ENCODE data around the gene NPEPPS.

NPEPPS gene

DNA sequence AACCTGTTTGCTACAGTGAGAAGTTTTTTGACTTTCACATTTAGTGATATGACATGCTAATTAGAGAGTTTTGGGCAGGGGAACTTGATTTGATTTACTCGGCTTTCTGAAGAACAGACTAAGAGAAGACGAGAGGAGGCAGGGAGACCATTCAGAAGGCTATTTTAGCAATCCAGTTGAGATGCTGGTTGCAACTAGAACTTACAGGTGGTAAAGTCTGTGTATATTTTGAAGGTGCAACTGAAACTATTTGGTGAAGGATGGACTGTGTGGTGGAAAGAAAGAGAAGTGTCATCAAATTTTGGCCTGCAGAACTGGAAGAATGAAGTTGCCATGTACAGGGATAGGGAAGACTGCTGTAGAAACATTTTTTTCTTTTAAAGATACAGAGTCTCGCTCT, 76.6 kb downstream of the NPEPPS start:
- H3K27ac ChIP-seq (ENCODE audit: low read depth, low read length) = no peak overlapping the region
- H3K4me3 ChIP-seq (ENCODE audit: low read depth in 1 of 2, low read length in 2 of 2) = no peak overlapping the region
- no peak overlapping the region for H3K9ac ChIP-seq (ENCODE audit: low read depth in 1 of 2, low read length in 2 of 2)
- H3K36me3 ChIP-seq (ENCODE audit: control insufficient read depth in 1 of 2, insufficient read depth in 2 of 2, low read length in 2 of 2) = peaks cover 18 to 58% of the 10 kb centered on the region in 2 donors
- no peaks in the 10 kb centered on the region for H3K27me3 ChIP-seq (ENCODE audit: control insufficient read depth in 1 of 2, insufficient read depth in 2 of 2, low read length in 2 of 2)
- H3K4me1 ChIP-seq (ENCODE audit: control insufficient read depth in 1 of 2, insufficient read depth in 2 of 2, low read length in 2 of 2) = no peaks in the 10 kb centered on the region
- no peaks in the 10 kb centered on the region for H3K9me3 ChIP-seq (ENCODE audit: control insufficient read depth in 1 of 2, low read length in 2 of 2)

GRCh38 chr17:47611372-47612350, 80.8 kb downstream of the NPEPPS start:
- Histone ChIP-seq H3K9ac (ENCODE audit: low read depth in 1 of 2, low read length in 2 of 2) (no peak overlapping the region), H3K4me1 (ENCODE audit: control insufficient read depth in 1 of 2, insufficient read depth in 2 of 2, low read length in 2 of 2) (no peaks in the 10 kb centered on the region), H3K27me3 (ENCODE audit: control insufficient read depth in 1 of 2, insufficient read depth in 2 of 2, low read length in 2 of 2) (no peaks in the 10 kb centered on the region), H3K9me3 (ENCODE audit: control insufficient read depth in 1 of 2, low read length in 2 of 2) (no peaks in the 10 kb centered on the region), H3K36me3 (ENCODE audit: control insufficient read depth in 1 of 2, insufficient read depth in 2 of 2, low read length in 2 of 2) (peaks cover 2 to 58% of the 10 kb centered on the region in 2 donors), H3K4me3 (ENCODE audit: low read depth in 1 of 2, low read length in 2 of 2) (no peak overlapping the region), H3K27ac (ENCODE audit: low read depth, low read length) (no peak overlapping the region)

- H3K36me3 ChIP-seq (ENCODE audit: control insufficient read depth in 1 of 2, insufficient read depth in 2 of 2, low read length in 2 of 2) = peaks cover 26 to 66% of the 10 kb centered on the region in 2 donors
- H3K4me1 ChIP-seq (ENCODE audit: control insufficient read depth in 1 of 2, insufficient read depth in 2 of 2, low read length in 2 of 2) = no peaks in the 10 kb centered on the region
- no peak overlapping the region for H3K9ac ChIP-seq (ENCODE audit: low read depth in 1 of 2, low read length in 2 of 2)
- H3K27ac ChIP-seq (ENCODE audit: low read depth, low read length) = no peak overlapping the region
- H3K27me3 ChIP-seq (ENCODE audit: control insufficient read depth in 1 of 2, insufficient read depth in 2 of 2, low read length in 2 of 2) = no peaks in the 10 kb centered on the region
- H3K9me3 ChIP-seq (ENCODE audit: control insufficient read depth in 1 of 2, low read length in 2 of 2) = no peaks in the 10 kb centered on the region
- no peak overlapping the region for H3K4me3 ChIP-seq (ENCODE audit: low read depth in 1 of 2, low read length in 2 of 2)
Measured at GRCh38 chr17:47615766-47616424, 85.0 kb downstream of the NPEPPS start.

GRCh38 chr17:47618410-47618809, 87.5 kb downstream of the NPEPPS start:
- H3K9ac ChIP-seq (ENCODE audit: low read depth in 1 of 2, low read length in 2 of 2) = no peak overlapping the region
- H3K27me3 ChIP-seq (ENCODE audit: control insufficient read depth in 1 of 2, insufficient read depth in 2 of 2, low read length in 2 of 2) = no peaks in the 10 kb centered on the region
- no peaks in the 10 kb centered on the region for H3K4me1 ChIP-seq (ENCODE audit: control insufficient read depth in 1 of 2, insufficient read depth in 2 of 2, low read length in 2 of 2)
- no peak overlapping the region for H3K4me3 ChIP-seq (ENCODE audit: low read depth in 1 of 2, low read length in 2 of 2)
- H3K27ac ChIP-seq (ENCODE audit: low read depth, low read length) = no peak overlapping the region
- no peaks in the 10 kb centered on the region for H3K9me3 ChIP-seq (ENCODE audit: control insufficient read depth in 1 of 2, low read length in 2 of 2)
- H3K36me3 ChIP-seq (ENCODE audit: control insufficient read depth in 1 of 2, insufficient read depth in 2 of 2, low read length in 2 of 2) = peaks cover 29 to 71% of the 10 kb centered on the region in 2 donors

DNA sequence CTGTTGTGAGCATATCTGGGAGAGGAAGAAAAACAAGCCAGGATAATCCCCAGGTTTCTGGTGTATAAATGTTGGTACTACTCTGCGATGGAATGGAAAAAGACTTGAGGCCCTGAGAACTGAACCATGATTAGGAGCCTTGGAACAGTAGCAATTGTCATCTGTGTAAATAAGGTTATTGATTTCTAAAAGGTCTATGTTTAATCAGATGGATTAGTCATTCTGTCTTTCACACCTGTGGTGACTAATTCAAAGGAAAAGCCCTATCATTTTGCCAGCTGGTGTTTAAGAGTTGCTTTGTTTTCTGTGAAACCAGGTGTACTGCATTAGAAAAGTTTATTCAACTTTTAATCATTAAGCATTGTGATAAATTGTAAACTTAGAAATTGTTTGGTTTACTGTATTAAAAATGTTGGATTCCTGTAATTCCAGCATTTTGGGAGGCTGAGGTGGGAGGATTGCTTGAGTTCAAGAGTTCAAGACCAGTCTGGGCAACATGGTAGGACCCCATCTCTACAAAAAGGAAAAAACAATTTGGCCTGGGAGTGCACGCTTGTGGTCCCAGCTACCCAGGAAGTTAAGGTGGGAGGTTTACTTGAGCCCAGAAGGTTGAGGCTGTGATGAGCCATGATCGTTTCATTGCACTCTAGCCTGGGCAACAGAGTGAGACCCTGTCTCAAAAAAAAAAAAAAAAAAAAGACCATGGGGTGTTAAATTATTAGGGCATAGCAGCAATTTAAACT, 89.8 kb downstream of the NPEPPS start:
- Histone ChIP-seq H3K4me1 (ENCODE audit: control insufficient read depth in 1 of 2, insufficient read depth in 2 of 2, low read length in 2 of 2) (no peaks in the 10 kb centered on the region), H3K9ac (ENCODE audit: low read depth in 1 of 2, low read length in 2 of 2) (no peak overlapping the region), H3K4me3 (ENCODE audit: low read depth in 1 of 2, low read length in 2 of 2) (no peak overlapping the region), H3K27ac (ENCODE audit: low read depth, low read length) (no peak overlapping the region), H3K36me3 (ENCODE audit: control insufficient read depth in 1 of 2, insufficient read depth in 2 of 2, low read length in 2 of 2) (peaks cover 29 to 64% of the 10 kb centered on the region in 2 donors), H3K9me3 (ENCODE audit: control insufficient read depth in 1 of 2, low read length in 2 of 2) (no peaks in the 10 kb centered on the region), H3K27me3 (ENCODE audit: control insufficient read depth in 1 of 2, insufficient read depth in 2 of 2, low read length in 2 of 2) (no peaks in the 10 kb centered on the region)

DNA sequence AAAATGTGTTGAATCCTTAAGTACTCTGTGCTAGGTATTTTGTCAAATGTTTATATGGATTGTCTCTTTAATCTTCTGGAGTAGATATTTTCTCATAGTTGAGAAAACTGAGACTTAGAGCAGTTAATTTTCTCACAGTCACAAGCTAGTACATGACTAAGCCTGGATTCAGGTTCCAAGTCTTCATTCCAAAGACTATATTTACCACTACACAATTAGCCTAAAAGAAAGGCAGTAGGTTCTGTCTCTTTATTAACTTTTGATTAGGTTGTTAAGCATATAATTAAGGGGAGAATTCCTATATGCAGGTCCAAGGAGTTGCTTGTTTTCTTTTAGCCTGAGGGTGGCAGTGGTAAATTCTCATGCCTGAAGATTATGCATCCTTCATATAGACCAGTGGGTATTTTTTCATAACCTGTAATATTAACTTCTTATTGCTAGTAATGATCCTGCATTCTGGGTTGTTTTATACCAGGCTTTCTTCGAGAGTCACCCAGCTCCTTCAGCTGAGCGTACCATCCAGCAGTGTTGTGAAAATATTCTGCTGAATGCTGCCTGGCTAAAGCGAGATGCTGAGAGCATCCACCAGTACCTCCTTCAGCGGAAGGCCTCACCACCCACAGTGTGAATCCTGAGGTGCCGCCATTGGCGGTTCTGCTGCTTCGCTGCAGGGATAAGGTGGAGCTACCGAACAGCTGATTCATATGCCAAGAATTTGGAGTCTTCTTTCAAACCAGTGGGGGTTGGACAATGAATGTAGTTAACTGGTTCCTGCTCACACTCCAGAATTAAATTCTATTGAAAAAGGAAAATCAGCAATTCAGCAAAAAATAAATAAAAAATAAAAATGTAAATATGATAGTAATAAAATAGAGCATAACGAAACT, 90.6 kb downstream of the NPEPPS start:
- no peak overlapping the region for H3K27ac ChIP-seq (ENCODE audit: low read depth, low read length)
- H3K27me3 ChIP-seq (ENCODE audit: control insufficient read depth in 1 of 2, insufficient read depth in 2 of 2, low read length in 2 of 2) = no peaks in the 10 kb centered on the region
- no peaks in the 10 kb centered on the region for H3K4me1 ChIP-seq (ENCODE audit: control insufficient read depth in 1 of 2, insufficient read depth in 2 of 2, low read length in 2 of 2)
- no peak overlapping the region for H3K4me3 ChIP-seq (ENCODE audit: low read depth in 1 of 2, low read length in 2 of 2)
- no peak overlapping the region for H3K9ac ChIP-seq (ENCODE audit: low read depth in 1 of 2, low read length in 2 of 2)
- peaks cover 29 to 64% of the 10 kb centered on the region in 2 donors for H3K36me3 ChIP-seq (ENCODE audit: control insufficient read depth in 1 of 2, insufficient read depth in 2 of 2, low read length in 2 of 2)
- no peaks in the 10 kb centered on the region for H3K9me3 ChIP-seq (ENCODE audit: control insufficient read depth in 1 of 2, low read length in 2 of 2)

DNA sequence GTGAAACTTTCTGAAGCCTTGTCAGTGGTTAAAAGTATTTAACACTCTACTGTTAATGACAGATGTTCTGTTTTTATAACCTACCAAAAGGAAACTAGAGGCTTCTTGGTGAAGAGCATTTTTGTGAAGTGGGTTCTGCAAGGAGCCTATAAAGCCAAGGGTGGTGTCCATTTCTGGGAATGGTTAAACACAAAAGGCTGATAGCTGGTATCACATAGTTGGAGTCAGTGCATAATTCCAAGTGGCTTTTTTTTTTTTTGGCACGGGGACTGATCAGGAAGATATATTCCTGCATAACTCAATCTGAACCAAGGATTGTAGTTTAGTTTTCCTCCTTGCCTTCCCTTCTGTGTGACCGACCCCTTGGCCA, 91.3 kb downstream of the NPEPPS start:
- H3K9ac ChIP-seq (ENCODE audit: low read depth in 1 of 2, low read length in 2 of 2) = no peak overlapping the region
- no peak overlapping the region for H3K4me3 ChIP-seq (ENCODE audit: low read depth in 1 of 2, low read length in 2 of 2)
- no peaks in the 10 kb centered on the region for H3K27me3 ChIP-seq (ENCODE audit: control insufficient read depth in 1 of 2, insufficient read depth in 2 of 2, low read length in 2 of 2)
- H3K9me3 ChIP-seq (ENCODE audit: control insufficient read depth in 1 of 2, low read length in 2 of 2) = no peaks in the 10 kb centered on the region
- no peak overlapping the region for H3K27ac ChIP-seq (ENCODE audit: low read depth, low read length)
- H3K4me1 ChIP-seq (ENCODE audit: control insufficient read depth in 1 of 2, insufficient read depth in 2 of 2, low read length in 2 of 2) = no peaks in the 10 kb centered on the region
- peaks cover 29 to 62% of the 10 kb centered on the region in 2 donors for H3K36me3 ChIP-seq (ENCODE audit: control insufficient read depth in 1 of 2, insufficient read depth in 2 of 2, low read length in 2 of 2)

GRCh38 chr17:47624727-47625068, 93.8 kb downstream of the NPEPPS start:
- Histone ChIP-seq H3K9ac (ENCODE audit: low read depth in 1 of 2, low read length in 2 of 2) (no peak overlapping the region), H3K4me3 (ENCODE audit: low read depth in 1 of 2, low read length in 2 of 2) (no peak overlapping the region), H3K36me3 (ENCODE audit: control insufficient read depth in 1 of 2, insufficient read depth in 2 of 2, low read length in 2 of 2) (peaks cover 12 to 38% of the 10 kb centered on the region in 2 donors), H3K4me1 (ENCODE audit: control insufficient read depth in 1 of 2, insufficient read depth in 2 of 2, low read length in 2 of 2) (peaks cover 0 to under 1% of the 10 kb centered on the region in 2 donors), H3K27me3 (ENCODE audit: control insufficient read depth in 1 of 2, insufficient read depth in 2 of 2, low read length in 2 of 2) (no peaks in the 10 kb centered on the region), H3K27ac (ENCODE audit: low read depth, low read length) (no peak overlapping the region), H3K9me3 (ENCODE audit: control insufficient read depth in 1 of 2, low read length in 2 of 2) (no peaks in the 10 kb centered on the region)

DNA sequence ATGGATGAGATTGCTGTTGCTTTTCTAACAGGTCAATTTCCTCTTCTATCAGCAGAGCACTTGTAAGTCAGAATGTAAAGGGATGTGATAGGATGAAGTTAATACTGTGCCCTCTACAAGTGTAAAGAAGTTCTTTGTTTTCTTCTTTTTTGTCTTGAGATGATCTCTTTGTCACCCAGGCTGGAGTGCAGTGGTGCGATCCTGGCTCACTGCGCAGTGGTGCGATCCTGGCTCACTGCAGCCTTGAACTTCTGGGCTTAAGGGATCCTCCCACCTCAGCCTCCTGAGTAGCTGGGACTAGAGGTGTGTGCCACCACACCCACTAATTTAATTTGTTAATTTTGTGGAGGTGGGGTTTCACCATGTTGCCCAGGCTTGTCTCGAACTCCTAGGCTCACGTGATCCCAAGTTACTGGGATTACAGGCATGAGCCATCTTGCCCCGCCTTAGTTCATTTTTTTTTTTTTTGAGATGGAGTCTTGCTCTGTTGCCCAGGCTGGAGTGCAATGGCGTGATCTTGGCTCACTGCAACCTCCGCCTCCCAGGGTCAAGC, 97.2 kb downstream of the NPEPPS start:
- no peaks in the 10 kb centered on the region for H3K27me3 ChIP-seq (ENCODE audit: control insufficient read depth in 1 of 2, insufficient read depth in 2 of 2, low read length in 2 of 2)
- H3K4me3 ChIP-seq (ENCODE audit: low read depth in 1 of 2, low read length in 2 of 2) = no peak overlapping the region
- no peak overlapping the region for H3K9ac ChIP-seq (ENCODE audit: low read depth in 1 of 2, low read length in 2 of 2)
- peaks cover 0 to 14% of the 10 kb centered on the region in 2 donors for H3K4me1 ChIP-seq (ENCODE audit: control insufficient read depth in 1 of 2, insufficient read depth in 2 of 2, low read length in 2 of 2)
- no peak overlapping the region for H3K27ac ChIP-seq (ENCODE audit: low read depth, low read length)
- peaks cover 0 to 13% of the 10 kb centered on the region in 2 donors for H3K36me3 ChIP-seq (ENCODE audit: control insufficient read depth in 1 of 2, insufficient read depth in 2 of 2, low read length in 2 of 2)
- H3K9me3 ChIP-seq (ENCODE audit: control insufficient read depth in 1 of 2, low read length in 2 of 2) = no peaks in the 10 kb centered on the region
